Lower leg skin (tissue), 3 donors: ENCODE measurements around the gene DOCK1.

ENCODE experiments used
- CTCF ChIP-seq, 3 donors: fragments of 450-650 bp; IDR thresholded peaks; one replicate each; pipeline ENCODE4 v1.5.1; 2016; ENCODE audit warnings: antibody characterized with exemption in 3 of 3, mild to moderate bottlenecking in 3 of 3, moderate library complexity in 2 of 3
- POLR2A ChIP-seq, 2 donors: fragments of 450-650 bp; IDR thresholded peaks; one replicate each; pipeline ENCODE4 v1.6.1; 2016 to 2017; ENCODE audit warnings: antibody characterized with exemption in 2 of 2, mild to moderate bottlenecking in 1 of 2, moderate library complexity in 1 of 2

GRCh38 chr10:127384532-127384931 is 479.3 kb downstream of the DOCK1 start:
- no peak for TF ChIP-seq POLR2A (IDR thresholded peaks at IDR 0.05)
- no peak for TF ChIP-seq CTCF (IDR thresholded peaks at IDR 0.05)
